Esophagus muscularis mucosa (tissue), 4 donors: ENCODE results near the gene IGFALS. TPM values are rescaled to one million over a fixed set of nuclear protein-coding genes. Genes with fewer than 3 reads are reported as not detected.

ENCODE experiments used
- DNase-seq: peaks from one replicate; pipeline ENCODE4 v3.0.0-alpha.2; 2017; ENCODE audit errors: extremely low spot score
- H3K27ac ChIP-seq, 4 donors: fragments of 200-600 bp; sonication (generic); replicated peaks in 1 of 4; 1 replicate in 3 of 4; 2 replicates in 1 of 4; pipeline ENCODE4 v1.5.1; 2016 to 2019; ENCODE audit warnings: mild to moderate bottlenecking in 1 of 4
- H3K27me3 ChIP-seq, 4 donors: fragments of 200-600 bp; sonication (generic); one replicate each; pipeline versions ENCODE4 v1.5.1 to v1.6.0; 2016 to 2019
- H3K36me3 ChIP-seq, 4 donors: fragments of 200-600 bp; sonication (generic); one replicate each; pipeline ENCODE4 v1.5.1; 2016 to 2019
- H3K4me1 ChIP-seq, 4 donors: fragments of 200-600 bp; sonication (generic); one replicate each; pipeline ENCODE4 v1.5.1; 2016 to 2019
- H3K4me3 ChIP-seq, 4 donors: fragments of 200-600 bp; sonication (generic); 1 replicate in 2 of 4; 2 replicates in 2 of 4; pipeline ENCODE4 v1.5.1; 2016 to 2019; ENCODE audit warnings: mild to moderate bottlenecking in 4 of 4, moderate library complexity in 1 of 4
- H3K9me3 ChIP-seq, 4 donors: fragments of 200-600 bp; sonication (generic); 1 replicate in 3 of 4; 2 replicates in 1 of 4; pipeline ENCODE4 v1.5.1; 2016 to 2019
- EP300 ChIP-seq: sonication (generic); formaldehyde crosslinking; IDR thresholded peaks from one replicate; pipeline ENCODE4 v1.6.1; 2017; ENCODE audit warnings: antibody characterized with exemption
- POLR2A ChIP-seq: fragments of 450-650 bp; IDR thresholded peaks from one replicate; pipeline ENCODE4 v1.6.1; 2017; ENCODE audit warnings: antibody characterized with exemption, moderate library complexity, mild to moderate bottlenecking, low read depth
- POLR2AphosphoS5 ChIP-seq, 2 donors: sonication (generic); formaldehyde crosslinking; IDR thresholded peaks; one replicate each; pipeline ENCODE4 v1.6.1; 2017; ENCODE audit warnings: antibody characterized with exemption in 2 of 2
- WGBS: methylation state at CpG from one replicate; pipeline ENCODE4 v1.1.5; 2018; 5-methylcytosine and 5-hydroxymethylcytosine counted together
- intact Hi-C: fragments of 100-400 bp; cut with DNase I; formaldehyde crosslinking; loops from one replicate; pipeline ENCODE4 v1.15.1; 2023
- total RNA-seq, 4 donors: library from RNA; depleted of rRNA; stranded (reverse); fragments of >200 nt; gene quantifications; one replicate each; pipeline versions ENCODE4 v1.1.0 to v1.2.1, GENCODE V29; 2016
- TF ChIP-seq, protein P1 (sequence below), 3 experiments: fragments of 200-600 bp in 2 of 3; fragments of 450-650 bp in 1 of 3; sonication (generic) in 2 of 3; IDR thresholded peaks; one replicate each; pipeline ENCODE4 v1.5.1; 2017 to 2019; ENCODE audit warnings: antibody characterized with exemption in 3 of 3, mild to moderate bottlenecking in 2 of 3, moderate library complexity in 1 of 3

IGFALS gene
- total RNA-seq, 4 donors from 2014 or later = 0.45 to 0.75 TPM; not detected in 2

DNA sequence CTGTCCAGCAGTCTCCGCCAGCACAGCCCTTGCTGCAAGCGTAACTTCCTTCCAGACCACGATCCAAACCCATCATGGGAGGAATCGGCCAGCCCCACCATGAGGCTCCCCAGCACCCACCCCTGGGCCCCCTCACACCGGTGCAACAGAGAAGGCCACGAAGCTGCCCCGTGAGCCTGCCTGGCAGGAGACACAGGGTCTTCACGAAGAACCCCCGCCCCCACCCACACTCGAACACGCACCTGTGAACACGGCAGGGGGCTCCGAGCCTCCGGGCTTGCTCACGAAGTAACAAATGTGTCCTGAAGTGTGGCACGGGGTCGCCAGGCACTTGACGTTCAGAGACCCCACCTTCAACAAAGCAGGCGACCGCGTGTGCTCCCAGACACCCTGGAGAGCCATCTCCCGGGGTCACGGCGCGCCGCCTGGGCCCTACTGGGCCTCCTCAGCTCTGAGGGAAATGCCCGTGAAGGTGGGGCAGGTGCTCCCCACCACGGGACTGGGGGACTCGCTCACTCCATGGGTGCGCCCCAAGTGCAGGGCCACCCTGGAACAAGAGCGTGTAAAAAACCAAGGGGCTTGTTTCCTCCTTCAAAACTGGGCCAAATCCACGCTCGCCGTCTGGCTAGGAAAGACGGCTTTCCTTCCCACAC is 25.5 kb upstream of the IGFALS start:
- Histone ChIP-seq H3K9me3 (no peaks in the 10 kb centered on the region), H3K27me3 (no peaks in the 10 kb centered on the region), H3K4me3 (no peak overlapping the region), H3K4me1 (peaks cover 5 to 15% (median 11%) of the 10 kb centered on the region in 4 donors), H3K27ac (no peak overlapping the region), H3K36me3 (peaks cover 56 to 95% (median 85%) of the 10 kb centered on the region in 4 donors)
- no peak for DNase-seq
- intact Hi-C loops = no loop called here
- 92% methylated on average over 31 of the region's 35 CpGs for WGBS
- TF ChIP-seq, protein P1, sequence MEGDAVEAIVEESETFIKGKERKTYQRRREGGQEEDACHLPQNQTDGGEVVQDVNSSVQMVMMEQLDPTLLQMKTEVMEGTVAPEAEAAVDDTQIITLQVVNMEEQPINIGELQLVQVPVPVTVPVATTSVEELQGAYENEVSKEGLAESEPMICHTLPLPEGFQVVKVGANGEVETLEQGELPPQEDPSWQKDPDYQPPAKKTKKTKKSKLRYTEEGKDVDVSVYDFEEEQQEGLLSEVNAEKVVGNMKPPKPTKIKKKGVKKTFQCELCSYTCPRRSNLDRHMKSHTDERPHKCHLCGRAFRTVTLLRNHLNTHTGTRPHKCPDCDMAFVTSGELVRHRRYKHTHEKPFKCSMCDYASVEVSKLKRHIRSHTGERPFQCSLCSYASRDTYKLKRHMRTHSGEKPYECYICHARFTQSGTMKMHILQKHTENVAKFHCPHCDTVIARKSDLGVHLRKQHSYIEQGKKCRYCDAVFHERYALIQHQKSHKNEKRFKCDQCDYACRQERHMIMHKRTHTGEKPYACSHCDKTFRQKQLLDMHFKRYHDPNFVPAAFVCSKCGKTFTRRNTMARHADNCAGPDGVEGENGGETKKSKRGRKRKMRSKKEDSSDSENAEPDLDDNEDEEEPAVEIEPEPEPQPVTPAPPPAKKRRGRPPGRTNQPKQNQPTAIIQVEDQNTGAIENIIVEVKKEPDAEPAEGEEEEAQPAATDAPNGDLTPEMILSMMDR (IDR thresholded peaks at IDR 0.05) = no peak
- TF ChIP-seq POLR2AphosphoS5 (IDR thresholded peaks at IDR 0.05) (no peak), POLR2A (no peak), EP300 (no peak)

DNA sequence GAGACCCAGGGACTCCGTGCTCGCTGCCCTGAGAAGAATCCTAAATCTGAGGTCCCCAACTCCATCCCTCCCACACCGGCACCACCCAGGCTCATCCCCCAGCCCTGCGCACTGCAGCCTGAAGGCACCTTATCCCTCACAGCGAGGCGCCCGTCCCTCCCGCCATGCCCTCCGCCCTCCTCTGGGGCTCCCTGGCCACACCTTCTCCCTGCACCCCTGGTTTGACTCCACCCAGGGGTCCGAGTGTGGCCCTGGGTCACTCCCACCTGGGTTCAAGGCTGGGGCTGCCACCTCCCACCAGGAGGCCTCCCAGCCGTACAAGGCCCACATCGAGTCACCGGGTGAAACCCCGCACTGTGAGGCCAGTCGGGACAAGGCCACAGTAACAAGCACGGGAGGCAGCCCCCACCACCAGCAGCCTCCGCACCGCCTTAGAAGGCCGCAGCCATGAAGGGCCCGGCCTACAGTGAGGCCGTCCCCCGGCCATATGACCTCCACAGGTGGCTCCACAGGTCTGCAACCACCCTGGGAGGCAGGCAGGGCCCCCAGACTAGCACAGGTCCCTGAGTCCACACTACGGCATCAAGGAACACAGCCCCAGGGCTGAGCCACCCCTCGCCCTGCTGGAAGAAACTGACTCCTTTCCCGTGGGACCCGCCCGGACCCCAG is 24.8 kb upstream of the IGFALS start:
- no peak overlapping the region for H3K4me3 ChIP-seq
- peaks cover 56 to 100% (median 91%) of the 10 kb centered on the region in 4 donors for H3K36me3 ChIP-seq
- H3K27ac ChIP-seq = no peak overlapping the region
- TF ChIP-seq EP300 (no peak), POLR2AphosphoS5 (IDR thresholded peaks at IDR 0.05) (no peak), POLR2A (no peak)
- TF ChIP-seq, protein P1 (IDR thresholded peaks at IDR 0.05) = no peak
- peaks cover 0 to 10% (median 5%) of the 10 kb centered on the region in 4 donors for H3K4me1 ChIP-seq
- no peaks in the 10 kb centered on the region for H3K27me3 ChIP-seq
- H3K9me3 ChIP-seq = no peaks in the 10 kb centered on the region
- WGBS = 90% methylated on average over 15 of the region's 27 CpGs
- intact Hi-C loops = no loop called here
- DNase-seq = no peak

DNA sequence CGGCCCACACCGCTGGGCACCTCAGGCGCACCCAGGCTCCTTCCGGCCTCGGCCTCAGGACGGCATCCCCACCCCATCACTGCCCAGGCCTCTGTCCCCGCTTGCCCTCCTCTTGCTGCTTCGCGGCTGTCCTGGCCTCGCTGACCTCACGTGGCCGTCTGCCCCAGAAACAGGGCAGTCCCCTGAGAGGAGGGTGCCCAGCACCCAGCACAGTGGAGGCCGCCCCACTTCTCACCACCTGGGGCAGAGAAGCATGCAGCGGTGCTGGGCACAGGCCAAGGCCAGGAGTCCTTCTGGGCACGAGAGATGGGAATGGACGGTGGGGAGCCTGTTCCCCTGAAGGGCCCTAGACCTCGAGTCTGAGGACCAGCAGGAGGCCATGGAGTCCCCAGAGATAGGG is 24.2 kb upstream of the IGFALS start:
- Histone ChIP-seq H3K4me1 (peaks cover 0 to 11% (median 7%) of the 10 kb centered on the region in 4 donors), H3K27me3 (no peaks in the 10 kb centered on the region), H3K4me3 (no peak overlapping the region), H3K27ac (no peak overlapping the region), H3K9me3 (no peaks in the 10 kb centered on the region), H3K36me3 (peaks cover 51 to 95% (median 90%) of the 10 kb centered on the region in 4 donors)
- TF ChIP-seq POLR2A (no peak), POLR2AphosphoS5 (IDR thresholded peaks at IDR 0.05) (no peak), EP300 (no peak)
- TF ChIP-seq, protein P1 (IDR thresholded peaks at IDR 0.05) = no peak
- WGBS = 95% methylated on average over 8 of the region's 17 CpGs
- DNase-seq = no peak
- intact Hi-C loops = no loop called here

DNA sequence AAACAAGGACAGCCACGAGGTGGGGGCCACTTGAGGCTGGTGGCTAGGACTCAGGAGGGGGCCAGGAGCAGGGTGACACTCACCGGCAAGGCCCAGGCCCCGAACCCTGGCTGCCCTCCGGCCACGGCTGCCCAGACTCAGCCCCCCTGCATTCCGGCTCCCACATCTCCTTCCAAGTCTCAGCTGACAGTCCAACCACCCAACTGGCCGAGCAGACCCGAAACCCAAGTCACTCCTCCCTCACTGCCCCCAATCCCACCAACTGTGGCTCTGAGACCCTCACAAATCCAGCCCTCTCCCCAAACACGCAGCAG is 23.7 kb upstream of the IGFALS start:
- DNase-seq = no peak
- H3K36me3 ChIP-seq = peaks cover 48 to 90% (median 85%) of the 10 kb centered on the region in 4 donors
- H3K4me1 ChIP-seq = peaks cover 0 to 11% (median 10%) of the 10 kb centered on the region in 4 donors
- intact Hi-C loops = no loop called here
- no peak overlapping the region for H3K27ac ChIP-seq
- no peaks in the 10 kb centered on the region for H3K27me3 ChIP-seq
- no peaks in the 10 kb centered on the region for H3K9me3 ChIP-seq
- TF ChIP-seq, protein P1 (IDR thresholded peaks at IDR 0.05) = no peak
- TF ChIP-seq EP300 = no peak
- TF ChIP-seq POLR2A = no peak
- TF ChIP-seq POLR2AphosphoS5 (IDR thresholded peaks at IDR 0.05) = no peak
- no peak overlapping the region for H3K4me3 ChIP-seq
- 90% methylated on average over 9 of the region's 9 CpGs for WGBS
